NCI-H1417 treated with DMSO at 0.1 percent for 48 hours (cell line): ENCODE measurements around the gene TSPAN18.

Experiments used
- DNase-seq: peaks from one replicate; lab custom pipeline; 2025; lab: John Stamatoyannopoulos, UW

The TSPAN18 gene

GRCh38 chr11:44916801-44917385, 190.1 kb downstream of the TSPAN18 start:
- no peak for DNase-seq

- no peak for DNase-seq
Measured at GRCh38 chr11:44917741-44918140, 191.0 kb downstream of the TSPAN18 start.

- DNase-seq = no peak
Measured at GRCh38 chr11:44920451-44920850, 193.7 kb downstream of the TSPAN18 start.

GRCh38 chr11:44923115-44923514, 196.4 kb downstream of the TSPAN18 start:
- DNase-seq = no peak

- no peak for DNase-seq
Measured at GRCh38 chr11:44923806-44924205, 197.0 kb downstream of the TSPAN18 start.

- no peak for DNase-seq
Measured at GRCh38 chr11:44926036-44926435, 199.3 kb downstream of the TSPAN18 start.

GRCh38 chr11:44927174-44927661, 200.5 kb downstream of the TSPAN18 start:
- DNase-seq = no peak

- no peak for DNase-seq
Measured at GRCh38 chr11:44928144-44928543, 201.4 kb downstream of the TSPAN18 start.

- DNase-seq = no peak
Measured at GRCh38 chr11:44928816-44929215, 202.1 kb downstream of the TSPAN18 start.

- DNase-seq = no peak
Measured at GRCh38 chr11:44930588-44931302, 204.0 kb downstream of the TSPAN18 start.

- no peak for DNase-seq
Measured at GRCh38 chr11:44931466-44931865, 204.7 kb downstream of the TSPAN18 start.

- DNase-seq = no peak
Measured at GRCh38 chr11:44934110-44934509, 207.3 kb downstream of the TSPAN18 start.

GRCh38 chr11:44934735-44935250, 208.0 kb downstream of the TSPAN18 start:
- DNase-seq = no peak

- no peak for DNase-seq
Measured at GRCh38 chr11:44936525-44936924, 209.8 kb downstream of the TSPAN18 start.

- DNase-seq = no peak
Measured at GRCh38 chr11:44936951-44937543, 210.3 kb downstream of the TSPAN18 start.

GRCh38 chr11:44938066-44938691, 211.4 kb downstream of the TSPAN18 start:
- no peak for DNase-seq

- DNase-seq = no peak
Measured at GRCh38 chr11:44939673-44940395, 213.1 kb downstream of the TSPAN18 start.

GRCh38 chr11:44940404-44940803, 213.6 kb downstream of the TSPAN18 start:
- no peak for DNase-seq

- no peak for DNase-seq
Measured at GRCh38 chr11:44940835-44941234, 214.1 kb downstream of the TSPAN18 start.

GRCh38 chr11:44941259-44942021, 214.7 kb downstream of the TSPAN18 start:
- no peak for DNase-seq
